Adipose tissue (tissue), 3 donors: ENCODE measurements around the gene OPN4. TPM values are rescaled to one million over a fixed set of nuclear protein-coding genes. Genes with fewer than 3 reads are reported as not detected.

ENCODE experiments used
- H3K27ac ChIP-seq: one replicate; pipeline ENCODE4 v1.5.1; 2013; ENCODE audit warnings: low read depth, low read length
- WGBS, 3 donors: extraction: QIAGEN DNeasy Blood & Tissue Kit; methylation state at CpG; one replicate each; pipeline ENCODE4 v1.1.7; 2013; 5-methylcytosine and 5-hydroxymethylcytosine counted together
- polyA plus RNA-seq, 3 donors: library from polyadenylated mRNA; stranded (reverse); fragments of 200-250 nt; gene quantifications; one replicate each; pipeline ENCODE4 v1.2.3, GENCODE V29; 2013
- donor health status: healthy with polysubstance abuse.
- donor health status: Bipolar disorder and iron deficiency.
- donor health status: healthy.

The OPN4 gene
- polyA plus RNA-seq, 3 donors, result 0.02 to 0.34 (median 0.18) TPM

DNA sequence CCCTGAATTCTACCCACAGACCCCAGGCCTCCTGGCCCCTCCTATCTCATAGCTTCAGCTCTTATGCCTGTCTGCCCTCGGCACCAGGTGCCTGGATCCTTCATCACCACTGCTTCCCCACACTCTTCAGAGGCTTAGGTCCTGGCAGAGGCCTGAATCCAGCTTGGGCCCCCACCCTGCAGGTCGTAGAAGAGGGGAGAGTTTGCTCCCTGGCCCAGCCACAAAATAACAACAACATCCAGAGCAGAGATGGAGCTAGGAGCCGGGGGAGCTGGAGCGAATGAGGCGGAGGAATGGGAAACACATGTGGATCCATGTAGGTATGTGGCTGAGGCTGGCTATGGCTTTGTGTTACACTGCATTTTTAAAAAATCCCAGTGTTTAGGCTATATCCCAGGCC is 7.8 kb upstream of the OPN4 start:
- 85 to 90% (median 89%) methylated on average over 5 of the region's 5 CpGs for WGBS, 3 donors
- H3K27ac ChIP-seq, result no peak overlapping the region

DNA sequence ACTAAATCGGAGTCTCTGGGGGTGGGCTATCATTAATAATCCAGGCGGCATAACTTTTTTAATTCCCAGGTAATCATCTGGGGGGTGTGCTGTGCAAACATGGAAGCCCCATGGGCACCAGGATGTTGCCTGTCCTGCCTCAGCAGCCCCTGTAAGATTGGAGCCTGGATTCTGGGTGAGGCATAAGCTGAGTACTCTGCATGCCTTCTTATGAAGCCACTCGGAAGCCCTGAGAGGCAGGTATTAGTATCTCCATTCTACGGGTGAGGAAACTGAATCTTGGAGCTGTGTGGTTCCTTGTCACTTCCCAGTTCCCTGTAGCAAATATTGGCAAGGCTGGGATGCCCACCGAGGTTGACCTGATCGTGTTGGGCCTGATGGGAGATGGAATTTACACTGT is 7.4 kb upstream of the OPN4 start:
- WGBS, 3 donors, result 79 to 83% (median 83%) methylated on average over 6 of the region's 6 CpGs

DNA sequence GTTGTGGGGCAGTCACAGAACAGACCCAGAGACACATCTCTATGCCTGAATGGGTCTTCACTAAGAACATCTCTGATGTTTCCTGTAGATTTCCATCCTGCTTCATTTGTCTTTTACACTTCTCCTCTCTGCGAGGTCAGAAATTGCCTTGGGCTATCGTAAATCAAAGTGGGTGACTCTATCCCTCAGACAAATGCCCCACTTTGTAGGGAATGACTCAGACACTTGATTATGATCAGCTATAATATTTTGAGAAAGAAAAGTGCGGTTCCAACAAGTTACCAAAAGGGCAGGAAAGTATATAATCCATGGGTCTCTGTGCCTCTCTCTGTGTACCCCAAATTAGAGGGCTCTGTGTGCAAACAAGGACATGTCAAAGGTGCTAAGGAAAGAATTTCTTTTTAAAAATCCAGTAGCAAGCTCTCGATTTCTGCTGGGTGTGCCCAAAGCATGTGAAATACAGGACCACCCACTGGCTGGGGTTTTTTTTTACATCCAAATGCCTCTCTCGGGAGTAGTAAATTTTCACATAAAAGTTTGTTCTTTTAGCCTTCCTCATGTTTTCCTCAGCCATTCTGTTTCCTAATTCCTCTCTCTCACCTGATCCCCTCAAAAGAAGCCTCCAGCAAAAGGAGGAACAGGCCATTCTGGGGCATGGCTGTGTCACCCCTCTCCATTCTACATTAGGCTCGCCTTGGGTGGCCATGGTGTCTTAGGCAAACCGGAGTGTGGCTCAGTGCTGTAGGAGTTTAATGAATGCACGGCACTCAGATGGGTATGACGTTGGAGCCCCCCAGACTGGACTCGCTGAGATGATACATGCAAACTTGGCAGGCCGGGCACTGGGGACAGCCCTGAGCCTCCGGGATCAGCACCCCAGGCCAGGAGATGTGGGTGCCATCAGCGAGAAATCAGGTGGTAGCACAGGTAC is 6.3 kb upstream of the OPN4 start:
- no peak overlapping the region for H3K27ac ChIP-seq
- 73 to 89% (median 80%) methylated on average over 13 of the region's 13 CpGs for WGBS, 3 donors

More for the DNA sequence above, 7.4 kb upstream of the OPN4 start:
- no peak overlapping the region for H3K27ac ChIP-seq

DNA sequence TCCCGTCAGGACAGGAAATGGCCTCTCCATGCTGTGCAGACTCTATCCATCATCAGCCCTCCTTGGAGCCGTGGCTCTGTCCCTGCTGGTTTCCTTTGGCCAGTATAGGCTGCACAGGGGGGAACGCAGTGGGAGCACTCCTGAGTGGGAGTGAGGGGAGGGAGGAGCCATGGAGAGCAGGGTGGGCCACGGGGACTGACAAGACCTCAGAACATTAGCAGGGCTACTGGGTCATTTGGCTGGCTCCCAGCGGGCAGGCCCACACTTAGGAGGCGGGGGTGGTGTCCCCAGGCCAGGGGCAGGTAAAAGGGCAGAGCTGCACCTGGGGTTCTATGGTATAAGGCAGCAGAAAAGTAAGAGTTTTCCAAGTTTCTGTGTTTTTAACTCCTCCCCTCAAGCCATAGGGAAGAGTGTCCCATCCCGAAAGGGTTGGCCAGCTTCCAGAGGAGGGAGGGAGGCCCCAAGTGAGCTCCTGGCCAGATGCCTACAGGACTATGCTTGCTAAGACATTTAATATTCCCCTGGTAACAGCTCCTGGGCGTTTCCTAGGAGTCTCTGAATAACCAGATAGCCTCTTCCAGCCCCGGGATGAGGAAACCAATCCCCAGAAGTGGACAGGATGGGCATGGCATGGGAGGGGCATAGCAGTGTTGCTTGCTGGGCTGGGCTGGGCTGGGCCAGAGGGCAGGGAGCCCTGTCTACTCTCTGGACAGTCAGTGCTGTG is 5.5 kb upstream of the OPN4 start:
- 42 to 57% (median 51%) methylated on average over 9 of the region's 9 CpGs for WGBS, 3 donors
- H3K27ac ChIP-seq, result no peak overlapping the region

DNA sequence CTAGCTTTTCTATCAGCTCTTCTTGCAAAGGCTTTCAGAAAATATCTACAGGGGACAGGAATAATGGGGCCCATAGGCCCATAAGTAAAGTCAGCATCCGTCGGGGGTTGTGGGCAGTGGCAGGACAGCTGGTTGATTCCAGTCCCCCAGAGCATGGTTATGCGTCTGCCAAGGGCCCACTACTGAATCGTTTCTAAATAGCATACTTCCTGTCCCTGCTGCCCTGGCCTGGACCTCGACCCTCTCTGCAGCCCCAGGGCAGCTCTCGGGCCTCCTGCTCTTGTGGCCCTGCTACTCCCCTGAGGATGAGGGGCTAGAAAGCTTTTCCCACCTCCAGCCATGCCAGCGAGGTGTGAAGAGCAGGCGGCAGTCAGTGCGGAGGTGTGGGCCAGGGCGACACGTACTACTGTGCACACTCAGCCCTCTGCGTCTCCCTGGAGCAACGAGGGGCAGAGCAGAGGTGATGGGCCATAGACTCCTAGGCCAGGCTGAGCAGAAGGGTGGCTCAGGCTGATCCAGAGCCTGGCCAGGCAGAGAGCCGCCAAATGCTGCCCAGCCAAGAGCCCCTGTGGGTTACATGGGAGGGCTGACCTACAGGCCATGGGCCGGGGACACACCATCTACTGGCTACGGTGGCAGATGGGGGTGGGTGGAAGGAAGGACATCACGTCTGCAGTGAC is 4.7 kb upstream of the OPN4 start:
- no peak overlapping the region for H3K27ac ChIP-seq
- WGBS, 3 donors, result 74 to 83% (median 76%) methylated on average over 17 of the region's 17 CpGs

DNA sequence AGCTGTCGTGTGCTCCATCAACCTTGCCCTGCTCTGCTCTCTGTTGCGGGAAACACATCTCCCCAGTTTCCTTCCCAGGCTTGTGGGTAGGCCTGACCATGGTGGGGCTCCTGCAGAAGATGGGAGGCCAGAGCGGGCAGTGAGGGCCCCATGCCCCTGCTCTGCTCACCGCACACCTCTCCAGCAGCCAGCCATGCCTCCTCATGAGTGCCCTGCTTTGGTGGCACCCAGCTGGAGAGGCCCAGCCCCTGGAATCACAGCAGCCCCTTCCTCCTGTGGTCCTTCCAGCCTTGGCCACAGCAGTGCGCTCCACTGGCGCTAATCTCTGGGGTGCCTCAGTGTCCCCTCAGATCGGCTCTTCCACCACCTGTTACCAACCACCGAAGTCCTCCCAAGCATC is 4.2 kb upstream of the OPN4 start:
- WGBS, 3 donors, result 87 to 94% (median 92%) methylated on average over 8 of the region's 8 CpGs
- no peak overlapping the region for H3K27ac ChIP-seq

DNA sequence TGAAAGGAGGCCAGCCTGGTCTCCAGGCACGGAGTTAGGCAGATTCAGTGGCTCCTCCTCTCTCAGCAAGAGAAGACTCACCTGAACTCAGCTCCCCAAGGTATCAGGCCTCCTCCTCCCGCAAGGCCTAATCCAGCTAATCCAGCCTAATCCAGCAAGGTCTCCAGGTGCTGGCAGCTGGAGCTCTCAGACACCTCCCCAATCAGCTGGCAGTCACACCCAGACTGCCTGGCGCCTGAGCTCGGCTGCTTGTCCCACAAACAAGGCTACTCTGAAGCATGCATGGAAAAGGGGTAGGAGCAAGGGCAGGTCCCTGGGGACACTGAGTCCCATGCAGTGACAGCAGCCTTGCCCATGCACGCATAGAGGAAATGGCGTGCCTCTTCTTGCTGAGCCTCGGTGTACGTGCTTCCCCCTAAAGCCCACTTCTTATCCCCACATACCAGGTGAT is 3.3 kb upstream of the OPN4 start:
- no peak overlapping the region for H3K27ac ChIP-seq
- WGBS, 3 donors, result 87 to 93% (median 89%) methylated on average over 8 of the region's 8 CpGs

DNA sequence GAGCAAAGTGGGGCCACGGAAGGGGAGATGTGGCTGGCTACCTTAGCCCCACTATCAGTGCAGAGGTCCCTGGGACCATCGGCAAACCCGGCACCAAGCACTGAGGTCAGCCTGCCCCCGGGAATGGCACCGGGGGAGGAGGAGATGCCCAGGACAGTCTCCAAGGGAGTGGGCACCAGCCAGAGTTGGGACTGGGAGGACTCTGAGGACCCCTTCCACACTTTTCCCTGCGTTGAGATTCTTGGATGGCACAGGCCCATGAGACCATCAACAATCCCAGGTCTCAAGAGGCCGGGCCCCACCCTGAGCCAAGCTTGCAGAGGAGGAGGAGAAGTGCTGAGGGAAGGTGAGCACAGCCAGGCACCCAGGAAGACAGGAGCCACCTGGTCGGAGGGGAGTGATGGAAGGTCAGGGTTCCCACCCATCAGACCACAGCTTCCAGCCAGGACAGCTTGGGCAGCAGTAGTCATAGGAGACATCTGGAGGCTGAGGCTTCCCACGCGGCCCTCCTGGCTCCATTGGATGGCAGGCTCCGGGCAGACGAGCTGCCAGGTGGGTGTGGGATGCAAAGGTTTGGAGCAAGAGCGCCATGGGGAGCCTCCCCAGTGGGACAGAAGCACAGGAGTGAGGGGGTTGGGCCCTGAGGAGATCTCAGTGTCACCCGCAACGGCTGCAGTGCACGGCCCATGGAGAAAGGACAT is 2.6 kb upstream of the OPN4 start:
- H3K27ac ChIP-seq, result no peak overlapping the region

DNA sequence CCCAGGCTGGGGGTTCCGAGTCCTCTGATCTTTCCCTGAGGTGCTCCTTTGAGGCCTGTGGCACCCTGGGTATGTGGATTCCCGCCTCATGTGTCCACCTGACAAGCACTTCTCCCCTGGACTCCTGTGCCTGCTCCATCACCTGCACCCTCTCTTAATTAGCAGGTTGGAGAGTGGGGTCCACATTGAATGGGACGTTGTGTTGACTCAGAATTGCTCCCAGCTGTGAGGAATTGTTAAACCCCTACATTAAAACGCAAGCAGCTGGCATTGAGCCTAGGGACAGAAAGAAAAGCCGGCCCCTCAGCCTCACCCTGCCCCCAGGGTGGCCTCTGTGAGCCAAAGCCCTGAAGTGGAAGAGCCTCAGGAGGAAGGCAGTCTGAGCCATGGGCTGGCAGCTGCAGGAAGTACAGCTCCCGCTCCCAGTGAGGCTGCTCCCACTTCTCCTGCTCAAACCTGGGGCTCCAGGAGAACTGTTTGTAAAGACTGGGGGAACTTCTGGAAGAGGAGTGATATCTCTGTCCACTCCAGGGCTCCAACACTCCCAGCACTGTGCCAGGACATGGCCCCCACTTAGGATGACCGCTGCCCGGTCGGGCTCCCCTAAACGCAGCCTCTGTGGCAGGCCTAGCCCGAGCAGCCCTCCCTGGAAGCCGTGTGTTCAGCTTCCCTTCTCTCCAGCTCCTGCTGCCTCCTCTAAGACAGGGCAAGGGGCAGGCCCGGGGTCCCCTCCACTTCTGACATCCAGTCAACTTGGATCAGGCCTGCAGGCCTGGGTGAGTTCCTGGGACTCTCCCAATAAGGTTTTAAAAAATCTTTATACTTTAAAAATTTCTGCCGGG is 1.8 kb upstream of the OPN4 start:
- 73 to 85% (median 74%) methylated on average over 14 of the region's 14 CpGs for WGBS, 3 donors
- H3K27ac ChIP-seq, result no peak overlapping the region

More for the DNA sequence above, 2.6 kb upstream of the OPN4 start:
- WGBS, 3 donors, result 84 to 89% (median 87%) methylated on average over 16 of the region's 16 CpGs

DNA sequence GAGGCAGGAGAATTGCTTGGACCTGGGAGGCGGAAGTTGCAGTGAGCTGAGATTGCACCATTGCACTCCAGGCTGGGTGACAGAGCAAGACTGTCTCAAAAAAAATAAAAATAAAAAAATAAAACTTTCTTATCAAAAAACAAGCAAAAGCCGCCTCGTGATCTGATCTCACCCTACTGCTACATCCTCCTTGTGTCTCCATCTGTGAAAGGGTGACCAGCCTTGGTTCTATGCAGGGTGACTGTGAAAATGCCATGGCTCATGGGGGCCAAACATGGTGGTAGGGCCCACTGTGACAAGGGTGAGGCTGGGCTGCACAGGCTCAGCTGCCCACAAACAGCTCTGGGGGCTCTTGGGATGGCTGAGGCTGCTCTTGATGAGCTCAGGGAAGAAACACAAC is 968 bp upstream of the OPN4 start:
- no peak overlapping the region for H3K27ac ChIP-seq
- WGBS, 3 donors, result 88 to 93% (median 90%) methylated on average over 3 of the region's 3 CpGs

DNA sequence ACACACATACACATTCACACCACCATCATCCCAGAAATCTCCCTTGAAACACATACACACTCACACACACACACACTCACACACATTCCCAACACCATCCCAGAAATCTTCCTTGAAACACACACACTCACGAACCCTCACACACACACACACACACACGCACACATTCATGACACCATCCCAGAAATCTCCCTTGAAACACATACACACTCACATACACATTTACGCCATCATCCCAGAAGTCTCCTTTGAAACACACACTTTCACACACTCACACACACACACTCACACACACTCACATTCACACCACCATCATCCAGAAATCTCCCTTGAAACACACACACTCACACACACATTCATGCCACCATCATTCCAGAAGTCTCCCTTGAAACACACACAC is 360 bp upstream of the OPN4 start:
- no peak overlapping the region for H3K27ac ChIP-seq
- WGBS, 3 donors, result 94 to 97% (median 96%) methylated on average over 3 of the region's 3 CpGs

DNA sequence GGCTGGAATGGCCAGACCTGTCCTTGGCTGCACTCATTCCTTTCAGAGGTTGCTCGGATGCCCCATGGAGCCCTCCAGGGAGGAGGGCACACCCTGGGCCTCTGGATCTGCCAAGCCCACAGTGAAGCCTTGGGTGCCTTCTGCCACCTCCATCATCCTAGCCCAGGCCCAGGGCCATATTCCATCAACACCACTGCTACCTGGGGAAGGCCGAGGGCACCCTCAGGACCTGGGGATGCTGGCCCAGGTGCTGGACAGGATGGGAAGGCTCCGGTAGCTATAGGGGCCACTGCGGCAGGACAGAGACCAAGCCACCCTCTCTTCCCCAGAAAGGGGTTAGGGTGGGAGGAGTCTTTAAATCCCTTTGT is 810 bp downstream of the OPN4 start:
- WGBS, 3 donors, result 90 to 94% (median 93%) methylated on average over 4 of the region's 4 CpGs

DNA sequence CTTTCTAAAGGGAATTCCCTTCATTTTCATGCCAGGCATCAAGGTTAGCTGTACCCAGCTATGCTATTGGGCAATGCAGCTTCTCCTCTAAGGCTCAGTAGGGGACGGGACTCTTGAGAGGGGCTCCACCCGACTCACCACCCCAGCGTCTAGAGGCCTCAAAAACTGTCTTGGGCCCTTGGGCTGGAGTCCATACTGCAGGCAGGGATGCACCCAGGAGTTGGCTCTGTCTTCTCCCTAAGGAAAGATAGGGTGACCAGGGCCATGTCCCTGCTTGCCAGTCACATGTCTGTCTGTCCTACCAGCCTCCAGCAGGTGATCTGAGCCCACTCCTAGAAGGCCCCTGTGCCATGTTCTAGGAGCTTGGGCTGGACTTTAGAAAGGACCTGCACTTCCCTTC is 1.2 kb downstream of the OPN4 start:
- H3K27ac ChIP-seq, result no peak overlapping the region
- WGBS, 3 donors, result 89 to 95% (median 90%) methylated on average over 3 of the region's 3 CpGs

More for the DNA sequence above, 810 bp downstream of the OPN4 start:
- H3K27ac ChIP-seq, result no peak overlapping the region

DNA sequence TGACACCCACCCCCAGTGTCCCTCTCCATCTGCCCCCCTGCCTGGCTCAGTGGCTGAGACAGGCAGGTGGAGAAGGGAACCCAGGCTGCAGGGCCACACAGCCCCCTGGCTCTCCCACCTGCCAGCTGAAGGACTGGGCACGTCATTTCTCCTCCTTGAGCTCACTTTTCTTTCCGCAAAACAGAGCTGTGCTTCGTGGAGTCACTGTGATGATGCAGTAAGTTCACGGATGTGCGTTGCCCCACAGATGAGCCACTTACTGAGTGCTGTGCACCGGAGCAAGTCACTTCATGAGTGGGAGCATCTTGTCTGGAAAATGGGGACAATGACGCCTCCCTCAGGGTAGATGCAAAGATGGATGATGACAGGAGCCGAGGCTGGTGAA is 2.7 kb downstream of the OPN4 start:
- 86 to 92% (median 87%) methylated on average over 8 of the region's 8 CpGs for WGBS, 3 donors
- no peak overlapping the region for H3K27ac ChIP-seq

DNA sequence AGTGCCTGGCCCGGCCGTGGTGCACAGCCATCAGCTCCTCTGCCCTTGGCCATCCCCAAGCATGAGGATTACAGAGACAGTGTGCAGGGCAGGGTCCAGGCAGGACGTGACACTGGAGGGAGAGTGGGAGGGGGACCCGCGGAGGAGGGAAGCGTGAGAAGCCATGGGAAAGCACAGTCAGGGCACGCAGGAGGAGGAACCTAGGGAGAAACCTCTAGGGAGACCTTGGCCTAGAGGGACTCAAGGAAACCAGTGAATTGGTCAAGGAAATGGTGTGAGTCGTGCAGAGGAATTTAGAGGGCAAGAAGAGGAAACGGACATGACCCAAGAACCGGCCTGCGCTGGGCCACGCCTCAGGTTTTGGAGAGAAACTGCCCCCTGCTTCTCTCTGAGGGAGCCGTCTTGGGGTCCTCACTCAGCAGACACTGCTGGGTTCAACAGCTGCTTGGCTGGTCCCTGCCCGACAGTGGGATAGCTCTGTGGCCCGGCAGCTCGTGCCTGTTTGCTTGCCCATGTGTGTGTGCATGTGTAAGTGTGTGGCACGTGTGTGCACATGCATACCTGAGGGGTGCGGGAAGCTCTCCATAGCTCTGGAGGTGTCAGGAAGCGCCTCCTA is 3.2 kb downstream of the OPN4 start:
- WGBS, 3 donors, result 67 to 90% (median 68%) methylated on average over 19 of the region's 19 CpGs
- no peak overlapping the region for H3K27ac ChIP-seq

DNA sequence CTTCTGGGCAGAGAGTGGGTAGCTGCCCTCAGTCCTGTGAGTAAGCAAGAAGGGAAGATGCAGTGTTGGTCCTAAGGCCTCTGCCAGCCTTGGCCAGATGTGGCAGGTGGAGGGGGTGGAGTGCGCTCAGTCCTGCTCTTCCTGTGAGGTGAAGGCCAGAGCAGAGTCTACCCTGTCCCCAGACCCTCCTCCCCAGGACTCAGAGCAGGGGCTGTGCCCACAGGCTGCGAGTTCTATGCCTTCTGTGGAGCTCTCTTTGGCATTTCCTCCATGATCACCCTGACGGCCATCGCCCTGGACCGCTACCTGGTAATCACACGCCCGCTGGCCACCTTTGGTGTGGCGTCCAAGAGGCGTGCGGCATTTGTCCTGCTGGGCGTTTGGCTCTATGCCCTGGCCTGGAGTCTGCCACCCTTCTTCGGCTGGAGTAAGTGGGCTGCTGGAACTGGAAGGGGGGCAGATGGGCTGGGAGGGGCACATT is 4.0 kb downstream of the OPN4 start:
- H3K27ac ChIP-seq, result no peak overlapping the region
- WGBS, 3 donors, result 87 to 91% (median 91%) methylated on average over 12 of the region's 12 CpGs

DNA sequence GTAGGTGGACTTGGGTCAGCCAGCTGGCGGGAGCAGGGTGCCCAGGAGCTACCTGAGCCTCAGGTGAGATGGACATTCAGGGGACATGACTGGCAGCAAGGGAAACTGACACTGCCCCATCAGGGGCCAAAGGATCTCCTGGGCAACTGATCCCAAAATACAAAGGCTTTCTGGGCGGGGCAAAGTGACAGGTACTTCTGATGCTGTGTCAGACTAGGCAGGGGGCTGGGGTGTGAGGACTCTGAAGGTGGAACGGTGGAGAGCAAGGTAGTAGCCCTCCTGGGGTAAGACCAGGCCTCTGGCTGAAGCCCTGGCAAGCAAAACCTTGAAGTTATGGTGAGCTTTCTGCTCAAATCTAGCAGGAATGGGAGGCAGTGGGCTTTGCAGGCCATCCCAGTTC is 4.4 kb downstream of the OPN4 start:
- no peak overlapping the region for H3K27ac ChIP-seq
- WGBS, 3 donors, result 56 to 75% (median 64%) methylated on average over 3 of the region's 3 CpGs
